Measurements from ENCODE around the gene ACOX2. TPM values are rescaled to one million over a fixed set of nuclear protein-coding genes. Genes with fewer than 3 reads are reported as not detected.
A peak's percentile ranks its signal among the peaks of the same experiment; 100 is the strongest.

Gene ACOX2
- total RNA-seq, 1 experiment from 2014 or later, result 3.2 TPM

DNA sequence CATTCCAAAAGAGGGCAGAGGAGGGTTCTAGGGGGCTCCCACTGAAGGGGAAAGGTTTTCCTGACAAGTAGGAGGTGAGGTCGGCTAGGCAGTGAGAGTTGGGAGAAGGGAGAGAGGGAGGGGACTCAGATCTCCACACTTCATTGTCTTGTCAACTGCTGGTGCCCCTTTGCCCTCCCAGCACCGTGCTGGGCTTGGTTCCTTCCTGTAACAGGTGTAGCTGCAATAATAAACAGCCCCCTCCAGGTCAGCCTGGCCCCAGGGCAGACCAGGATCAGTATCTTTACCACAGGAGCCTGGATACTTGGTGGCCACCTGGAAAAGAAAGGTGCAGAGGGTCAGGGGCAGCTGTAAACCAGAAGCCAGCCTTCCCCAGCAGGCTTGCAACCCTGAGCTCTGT, 48.0 kb downstream of the ACOX2 start:
- in situ Hi-C loops (cut with HindIII; ENCODE audit: low pct_unique_long_range_greater_than_20kb, low sequenced_read_pairs), result no loop called here
- intact Hi-C loops (cut with micrococcal nuclease; ENCODE audit: unreplicated experiment), result no loop called here
- TF ChIP-seq, protein P1, sequence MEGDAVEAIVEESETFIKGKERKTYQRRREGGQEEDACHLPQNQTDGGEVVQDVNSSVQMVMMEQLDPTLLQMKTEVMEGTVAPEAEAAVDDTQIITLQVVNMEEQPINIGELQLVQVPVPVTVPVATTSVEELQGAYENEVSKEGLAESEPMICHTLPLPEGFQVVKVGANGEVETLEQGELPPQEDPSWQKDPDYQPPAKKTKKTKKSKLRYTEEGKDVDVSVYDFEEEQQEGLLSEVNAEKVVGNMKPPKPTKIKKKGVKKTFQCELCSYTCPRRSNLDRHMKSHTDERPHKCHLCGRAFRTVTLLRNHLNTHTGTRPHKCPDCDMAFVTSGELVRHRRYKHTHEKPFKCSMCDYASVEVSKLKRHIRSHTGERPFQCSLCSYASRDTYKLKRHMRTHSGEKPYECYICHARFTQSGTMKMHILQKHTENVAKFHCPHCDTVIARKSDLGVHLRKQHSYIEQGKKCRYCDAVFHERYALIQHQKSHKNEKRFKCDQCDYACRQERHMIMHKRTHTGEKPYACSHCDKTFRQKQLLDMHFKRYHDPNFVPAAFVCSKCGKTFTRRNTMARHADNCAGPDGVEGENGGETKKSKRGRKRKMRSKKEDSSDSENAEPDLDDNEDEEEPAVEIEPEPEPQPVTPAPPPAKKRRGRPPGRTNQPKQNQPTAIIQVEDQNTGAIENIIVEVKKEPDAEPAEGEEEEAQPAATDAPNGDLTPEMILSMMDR (IDR thresholded peaks at IDR 0.05), result no peak
- TF ChIP-seq TCF7L2 (IDR thresholded peaks at IDR 0.05; ENCODE audit: low read depth, low read length), result no peak
- TF ChIP-seq, protein P2, sequence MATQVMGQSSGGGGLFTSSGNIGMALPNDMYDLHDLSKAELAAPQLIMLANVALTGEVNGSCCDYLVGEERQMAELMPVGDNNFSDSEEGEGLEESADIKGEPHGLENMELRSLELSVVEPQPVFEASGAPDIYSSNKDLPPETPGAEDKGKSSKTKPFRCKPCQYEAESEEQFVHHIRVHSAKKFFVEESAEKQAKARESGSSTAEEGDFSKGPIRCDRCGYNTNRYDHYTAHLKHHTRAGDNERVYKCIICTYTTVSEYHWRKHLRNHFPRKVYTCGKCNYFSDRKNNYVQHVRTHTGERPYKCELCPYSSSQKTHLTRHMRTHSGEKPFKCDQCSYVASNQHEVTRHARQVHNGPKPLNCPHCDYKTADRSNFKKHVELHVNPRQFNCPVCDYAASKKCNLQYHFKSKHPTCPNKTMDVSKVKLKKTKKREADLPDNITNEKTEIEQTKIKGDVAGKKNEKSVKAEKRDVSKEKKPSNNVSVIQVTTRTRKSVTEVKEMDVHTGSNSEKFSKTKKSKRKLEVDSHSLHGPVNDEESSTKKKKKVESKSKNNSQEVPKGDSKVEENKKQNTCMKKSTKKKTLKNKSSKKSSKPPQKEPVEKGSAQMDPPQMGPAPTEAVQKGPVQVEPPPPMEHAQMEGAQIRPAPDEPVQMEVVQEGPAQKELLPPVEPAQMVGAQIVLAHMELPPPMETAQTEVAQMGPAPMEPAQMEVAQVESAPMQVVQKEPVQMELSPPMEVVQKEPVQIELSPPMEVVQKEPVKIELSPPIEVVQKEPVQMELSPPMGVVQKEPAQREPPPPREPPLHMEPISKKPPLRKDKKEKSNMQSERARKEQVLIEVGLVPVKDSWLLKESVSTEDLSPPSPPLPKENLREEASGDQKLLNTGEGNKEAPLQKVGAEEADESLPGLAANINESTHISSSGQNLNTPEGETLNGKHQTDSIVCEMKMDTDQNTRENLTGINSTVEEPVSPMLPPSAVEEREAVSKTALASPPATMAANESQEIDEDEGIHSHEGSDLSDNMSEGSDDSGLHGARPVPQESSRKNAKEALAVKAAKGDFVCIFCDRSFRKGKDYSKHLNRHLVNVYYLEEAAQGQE (IDR thresholded peaks at IDR 0.05; ENCODE audit: insufficient read depth in 1 of 2, low read depth in 2 of 2, low read length in 1 of 2), result no peak
- POLR2A ChIA-PET, result no interaction called here
- Histone ChIP-seq H3K4me1 (ENCODE audit: control insufficient read depth, insufficient read depth, low read length) (peaks cover 19% of the 10 kb centered on the region), H3K27ac (ENCODE audit: low read length) (peak overlapping the region; percentile 29; the same call in 1 of the 2 replicates), H3K27me3 (ENCODE audit: control insufficient read depth, insufficient read depth, low read length) (no peaks in the 10 kb centered on the region), H3K36me3 (ENCODE audit: control insufficient read depth, insufficient read depth, low read length) (no peaks in the 10 kb centered on the region; the same call in 1 of the 2 replicates), H3K4me3 (ENCODE audit: low read depth in 2 of 2, low read length in 2 of 2) (no peak overlapping the region), H3K9me3 (ENCODE audit: control insufficient read depth, insufficient read depth, low read depth, low read length) (no peaks in the 10 kb centered on the region)
- ATAC-seq, result no peak
- DNase-seq (ENCODE audit: low read depth, low spot score), result no peak
- BruUV-seq (replicated peaks), result no TSS peak
- CTCF ChIA-PET, result no interaction called here

DNA sequence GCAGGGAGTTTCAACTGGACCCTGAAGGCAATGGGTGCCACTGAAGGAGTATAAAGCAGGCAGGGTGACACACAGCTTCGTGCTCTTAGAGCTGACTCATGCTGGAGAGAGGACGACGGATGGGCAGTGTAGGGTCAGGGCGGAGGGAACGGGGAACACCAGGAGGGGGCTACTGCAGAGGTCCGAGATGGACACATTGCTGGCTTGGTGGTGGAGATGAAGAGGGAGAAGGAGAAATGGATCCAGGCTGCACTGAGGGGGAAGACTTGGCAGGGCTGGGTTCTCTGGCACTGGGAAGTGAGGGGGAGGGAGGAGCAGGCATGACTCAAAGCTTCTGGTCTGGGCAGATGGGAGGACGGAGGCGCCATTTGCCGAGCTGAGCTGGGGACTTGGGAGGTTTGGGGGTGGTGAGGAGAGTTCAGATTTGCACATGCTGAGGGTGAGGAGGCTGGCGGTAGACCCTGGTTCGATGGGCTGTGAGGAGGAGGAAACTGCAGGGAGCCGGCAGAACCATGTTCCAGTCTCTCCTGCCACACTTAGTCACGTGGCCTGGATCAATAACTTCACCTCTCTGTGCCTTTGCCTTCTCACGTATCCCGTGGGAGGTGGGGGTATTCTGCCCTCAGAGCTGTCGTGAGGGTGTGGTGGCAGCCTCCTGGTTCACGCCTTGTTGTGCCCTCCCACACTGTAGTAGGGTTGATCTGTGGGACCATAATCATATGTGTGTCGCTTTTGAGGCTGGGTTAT, 49.7 kb downstream of the ACOX2 start:
- H3K4me1 ChIP-seq (ENCODE audit: control insufficient read depth, insufficient read depth, low read length), result peaks cover 9% of the 10 kb centered on the region
- no peaks in the 10 kb centered on the region for H3K27me3 ChIP-seq (ENCODE audit: control insufficient read depth, insufficient read depth, low read length)
- DNase-seq (ENCODE audit: low read depth, low spot score) (no peak), ATAC-seq (no peak)
- peak overlapping the region; percentile 39 for H3K27ac ChIP-seq (ENCODE audit: low read length)
- no peak overlapping the region for H3K4me3 ChIP-seq (ENCODE audit: low read depth in 2 of 2, low read length in 2 of 2)
- no TSS peak for BruUV-seq (replicated peaks)
- in situ Hi-C loops (cut with HindIII; ENCODE audit: low pct_unique_long_range_greater_than_20kb, low sequenced_read_pairs) (no loop called here), intact Hi-C loops (cut with micrococcal nuclease; ENCODE audit: unreplicated experiment) (no loop called here)
- CTCF ChIA-PET, result no interaction called here
- H3K9me3 ChIP-seq (ENCODE audit: control insufficient read depth, insufficient read depth, low read depth, low read length), result no peaks in the 10 kb centered on the region
- POLR2A ChIA-PET, result no interaction called here
- no peak for TF ChIP-seq POLR2AphosphoS5 (IDR thresholded peaks at IDR 0.05; ENCODE audit: low read depth, low read length)
- TF ChIP-seq, protein P2 (IDR thresholded peaks at IDR 0.05; ENCODE audit: insufficient read depth in 1 of 2, low read depth in 2 of 2, low read length in 1 of 2), result no peak
- H3K36me3 ChIP-seq (ENCODE audit: control insufficient read depth, insufficient read depth, low read length), result no peaks in the 10 kb centered on the region; the same call in 1 of the 2 replicates
